Stimulated activated CD8-positive, alpha-beta memory T cell treated with anti-CD3 and anti-CD28 coated beads, Interleukin-12 subunit alpha, Interleukin-12 subunit beta, amount 100 ng/mL, for 24 hours (primary cell): ENCODE results near the gene CABLES1.

Experiments used
- DNase-seq: peaks from one replicate; pipeline ENCODE4 v3.0.0-alpha.2; 2020; ENCODE audit errors: extremely low read depth

CABLES1 gene

GRCh38 chr18:23300231-23300805 lies 165.0 kb downstream of the CABLES1 start:
- DNase-seq = no peak

GRCh38 chr18:23301972-23302371 lies 166.7 kb downstream of the CABLES1 start:
- no peak for DNase-seq

GRCh38 chr18:23302511-23302850 lies 167.2 kb downstream of the CABLES1 start:
- DNase-seq = no peak

DNA sequence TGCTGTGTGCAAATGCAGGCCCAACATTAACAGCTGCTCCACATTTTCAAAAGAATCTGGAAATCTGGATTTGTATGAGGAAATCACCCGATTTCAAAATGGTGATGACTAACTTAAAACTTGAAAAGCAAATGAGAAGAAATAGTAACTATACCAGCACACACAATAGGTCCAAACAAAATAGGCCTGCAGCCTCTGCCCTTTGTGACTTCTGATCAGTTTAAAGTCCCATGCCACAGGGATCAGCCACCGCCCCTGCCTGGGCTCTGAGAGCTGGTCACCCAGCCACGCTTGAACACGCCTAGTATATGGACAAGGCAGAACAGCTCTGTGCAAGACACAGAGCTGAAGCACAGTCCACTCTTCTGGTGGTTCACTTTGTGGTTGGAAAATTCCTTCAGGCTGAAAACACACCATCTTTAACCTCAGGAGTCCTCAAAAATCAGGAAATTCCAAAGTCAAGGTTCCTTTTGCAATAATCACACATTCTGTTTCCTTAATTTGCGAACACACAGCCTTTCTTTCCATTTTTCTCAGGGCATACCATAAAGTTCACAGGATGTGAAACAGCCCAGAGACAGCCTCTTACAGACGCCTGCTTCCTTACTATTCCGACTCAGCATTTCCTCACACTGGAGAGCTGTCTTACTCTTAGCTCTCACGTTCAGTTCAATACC lies 167.7 kb downstream of the CABLES1 start:
- no peak for DNase-seq

DNA sequence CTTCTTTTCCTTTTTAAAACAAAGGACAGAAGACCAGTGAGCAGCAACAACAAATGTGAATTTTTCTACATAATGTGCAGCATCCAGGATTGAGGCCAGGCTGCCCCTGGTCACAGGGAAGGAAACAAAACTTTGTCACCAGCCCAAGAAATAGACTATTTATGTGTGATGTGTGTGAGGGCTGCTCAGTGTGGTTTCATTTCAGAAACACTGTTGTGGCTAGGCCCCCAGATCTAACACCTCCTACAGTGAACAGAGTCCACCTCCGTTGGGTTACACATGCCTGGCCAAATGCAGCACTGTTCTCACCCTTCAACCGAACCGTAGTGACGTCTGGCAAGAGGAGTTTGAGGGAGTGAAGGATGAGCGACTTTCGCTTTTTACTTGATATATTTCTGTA lies 171.5 kb downstream of the CABLES1 start:
- no peak for DNase-seq

DNA sequence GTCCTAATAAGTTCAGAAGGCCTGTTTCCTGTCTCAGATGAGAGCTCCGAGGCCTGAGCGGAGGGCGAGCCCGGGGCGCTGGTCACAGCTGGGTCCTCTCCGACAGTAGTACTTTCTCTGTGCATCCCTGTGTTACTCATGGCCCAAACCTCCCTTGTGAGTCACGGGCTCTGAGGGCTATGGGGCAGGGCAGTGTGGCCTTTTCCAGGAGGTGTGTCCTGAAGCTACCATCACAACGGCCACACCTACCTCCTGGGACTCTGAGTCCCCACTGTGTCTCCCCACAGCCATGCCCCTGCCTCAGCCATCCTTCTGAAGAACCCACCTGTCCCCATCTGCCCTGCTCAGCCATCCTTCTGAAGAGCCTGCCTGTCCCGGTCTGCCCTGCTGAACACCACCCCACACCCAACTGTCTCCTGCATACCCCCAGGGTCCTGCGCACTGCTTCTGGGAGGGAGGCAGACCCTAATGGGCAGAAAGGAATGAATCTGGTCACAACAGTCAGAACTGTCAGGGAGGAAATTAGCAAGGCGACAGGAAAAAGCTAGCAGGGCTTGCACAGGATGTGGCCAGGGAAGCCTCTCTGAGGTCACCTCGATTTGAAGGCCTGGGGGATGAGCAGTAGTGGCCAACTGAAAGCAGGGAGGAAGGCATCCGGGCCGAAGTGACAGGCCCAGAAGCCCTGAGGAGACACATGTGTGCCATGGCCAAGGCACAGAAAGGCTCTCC lies 172.4 kb downstream of the CABLES1 start:
- DNase-seq = no peak
